HEK293T (cell line): Measurements from ENCODE around the gene EXOSC6.

ENCODE experiments used
- ARNT ChIP-seq: fragments of 450-650 bp; IDR thresholded peaks from 2 replicates; pipeline ENCODE4 v1.6.1; 2017; ENCODE audit warnings: mild to moderate bottlenecking
- BHLHE40 ChIP-seq: fragments of 450-650 bp; IDR thresholded peaks from 2 replicates; pipeline ENCODE4 v1.6.1; 2016; ENCODE audit warnings: mild to moderate bottlenecking, moderate library complexity, borderline replicate concordance
- LEF1 ChIP-seq: fragments of 450-650 bp; IDR thresholded peaks from 2 replicates; pipeline ENCODE4 v1.6.1; 2017; ENCODE audit warnings: mild to moderate bottlenecking, borderline replicate concordance
- ZNF384 ChIP-seq: fragments of 450-650 bp; IDR thresholded peaks from 2 replicates; pipeline ENCODE4 v1.6.1; 2016

DNA sequence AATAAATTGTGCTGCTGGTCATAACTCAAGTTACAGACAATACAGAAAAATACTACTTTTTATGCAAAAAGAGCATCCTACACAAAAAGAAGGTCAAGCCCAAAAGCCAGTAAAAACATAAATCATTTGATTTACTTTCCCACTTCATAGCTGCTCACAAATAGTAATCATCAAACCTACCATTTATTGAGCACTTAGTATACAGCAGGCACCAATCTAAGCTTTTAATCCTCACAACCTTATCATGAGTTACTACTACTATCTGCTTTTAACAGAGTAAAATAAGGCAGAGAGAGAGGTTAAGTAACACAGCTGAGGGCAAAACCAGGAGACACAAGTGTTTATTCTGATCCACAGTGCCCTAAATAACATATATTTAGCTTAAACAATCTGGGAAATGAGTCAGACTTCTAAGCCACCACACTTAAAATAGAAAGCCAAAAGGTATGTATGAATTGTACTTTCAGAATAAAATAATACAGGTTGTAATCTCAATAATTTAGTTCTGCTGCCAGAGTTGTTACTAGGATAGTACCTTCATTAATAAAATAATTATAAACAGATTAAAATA is 39.3 kb upstream of the EXOSC6 start:
- no peak for TF ChIP-seq BHLHE40
- no peak for TF ChIP-seq ZNF384
- TF ChIP-seq LEF1: no peak
- no peak for TF ChIP-seq ARNT
